Measurements from ENCODE around the gene TFCP2L1.

Gene TFCP2L1

GRCh38 chr2:121239471-121239870 lies 45.5 kb downstream of the TFCP2L1 start:
- no peak for DNase-seq (ENCODE audit: low read depth)
- H3K4me3 ChIP-seq (replicated peaks; ENCODE audit: low read depth, low read length): no peak overlapping the region
- TF ChIP-seq CTCF (IDR thresholded peaks at IDR 0.05; ENCODE audit: low read length, missing control alignments): no peak

GRCh38 chr2:121238828-121239227 lies 46.2 kb downstream of the TFCP2L1 start:
- TF ChIP-seq CTCF (IDR thresholded peaks at IDR 0.05; ENCODE audit: low read length, missing control alignments): no peak
- DNase-seq (ENCODE audit: low read depth): no peak
- H3K4me3 ChIP-seq (replicated peaks; ENCODE audit: low read depth, low read length): no peak overlapping the region

GRCh38 chr2:121237980-121238665 lies 46.9 kb downstream of the TFCP2L1 start:
- no peak overlapping the region for H3K4me3 ChIP-seq (replicated peaks; ENCODE audit: low read depth, low read length)
- no peak for DNase-seq (ENCODE audit: low read depth)
- no peak for TF ChIP-seq CTCF (IDR thresholded peaks at IDR 0.05; ENCODE audit: low read length, missing control alignments)

- H3K4me3 ChIP-seq (replicated peaks; ENCODE audit: low read depth, low read length): no peak overlapping the region
- TF ChIP-seq CTCF (IDR thresholded peaks at IDR 0.05; ENCODE audit: low read length, missing control alignments): no peak
- DNase-seq (ENCODE audit: low read depth): no peak
Measured at GRCh38 chr2:121237336-121237979, 47.5 kb downstream of the TFCP2L1 start.

- DNase-seq (ENCODE audit: low read depth): no peak
- TF ChIP-seq CTCF (IDR thresholded peaks at IDR 0.05; ENCODE audit: low read length, missing control alignments): no peak
- H3K4me3 ChIP-seq (replicated peaks; ENCODE audit: low read depth, low read length): no peak overlapping the region
Measured at GRCh38 chr2:121236650-121237180, 48.3 kb downstream of the TFCP2L1 start.

- TF ChIP-seq CTCF (IDR thresholded peaks at IDR 0.05; ENCODE audit: low read length, missing control alignments): no peak
- no peak overlapping the region for H3K4me3 ChIP-seq (replicated peaks; ENCODE audit: low read depth, low read length)
- no peak for DNase-seq (ENCODE audit: low read depth)
Measured at GRCh38 chr2:121236101-121236640, 48.8 kb downstream of the TFCP2L1 start.
